NCI-H1694 (cell line): Measurements from ENCODE around the gene PNLDC1.

Experiments used
- DNase-seq: peaks from one replicate; lab custom pipeline; 2025; lab: John Stamatoyannopoulos, UW

The PNLDC1 gene, protein sequence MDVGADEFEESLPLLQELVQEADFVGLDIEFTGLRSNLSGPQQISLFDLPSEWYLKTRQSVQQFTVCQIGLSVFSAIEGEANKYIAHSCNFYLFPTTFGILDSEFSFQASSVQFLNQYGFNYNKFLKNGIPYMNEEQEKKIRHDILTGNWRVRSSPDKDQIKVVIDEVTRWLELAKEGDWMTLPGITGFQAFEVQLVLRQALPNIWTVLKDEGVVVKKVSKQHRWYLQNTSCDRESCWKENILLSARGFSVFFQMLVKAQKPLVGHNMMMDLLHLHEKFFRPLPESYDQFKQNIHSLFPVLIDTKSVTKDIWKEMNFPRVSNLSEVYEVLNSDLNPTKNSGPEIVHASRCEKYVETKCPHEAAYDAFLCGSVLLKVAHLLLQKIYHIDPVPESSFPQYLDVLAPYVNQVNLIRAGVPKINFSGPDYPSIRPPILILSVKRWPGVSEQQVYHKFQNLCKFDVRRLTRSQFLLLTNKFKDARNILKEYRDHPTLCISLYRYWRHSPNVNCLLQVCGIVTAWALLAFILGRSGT

DNA sequence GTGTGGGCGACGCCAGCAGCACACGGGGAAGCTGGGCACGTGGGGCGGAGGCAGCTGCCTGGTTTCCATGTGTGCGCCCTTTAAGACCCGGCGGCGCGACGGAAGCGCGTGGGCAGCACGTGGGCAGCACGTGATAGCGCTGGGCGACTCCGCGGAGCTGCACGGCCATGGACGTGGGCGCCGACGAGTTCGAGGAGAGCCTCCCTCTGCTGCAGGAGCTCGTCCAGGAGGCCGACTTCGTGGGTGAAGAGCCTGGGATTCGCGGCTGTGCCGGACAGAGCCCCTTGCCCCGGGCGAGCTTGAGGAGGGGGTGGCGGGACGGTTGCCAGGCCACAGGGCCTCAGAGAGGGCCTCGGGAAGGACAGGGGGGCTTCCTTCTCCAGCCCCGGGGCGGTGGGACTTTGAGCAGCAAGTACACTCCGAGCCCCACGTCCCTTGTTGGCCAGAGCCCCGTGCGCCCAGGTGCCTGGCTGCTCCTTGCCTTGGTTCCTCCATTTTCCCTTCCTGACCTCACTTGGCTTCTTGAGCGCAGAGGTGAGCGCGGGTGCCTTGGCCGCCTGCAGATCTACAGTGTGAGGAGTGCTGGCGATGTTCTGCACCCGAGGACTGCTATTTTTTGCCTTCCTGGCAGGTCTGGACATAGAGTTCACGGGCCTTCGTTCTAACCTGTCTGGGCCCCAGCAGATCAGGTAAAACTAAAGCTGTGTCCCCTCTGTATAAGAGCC is at the start of gene PNLDC1:
Gene PNLDC1 (plus strand): TSS at position 136 of the 725 bp plus-strand sequence. CDS start 32 bp downstream, at position 168.
- DNase-seq: no peak

DNA sequence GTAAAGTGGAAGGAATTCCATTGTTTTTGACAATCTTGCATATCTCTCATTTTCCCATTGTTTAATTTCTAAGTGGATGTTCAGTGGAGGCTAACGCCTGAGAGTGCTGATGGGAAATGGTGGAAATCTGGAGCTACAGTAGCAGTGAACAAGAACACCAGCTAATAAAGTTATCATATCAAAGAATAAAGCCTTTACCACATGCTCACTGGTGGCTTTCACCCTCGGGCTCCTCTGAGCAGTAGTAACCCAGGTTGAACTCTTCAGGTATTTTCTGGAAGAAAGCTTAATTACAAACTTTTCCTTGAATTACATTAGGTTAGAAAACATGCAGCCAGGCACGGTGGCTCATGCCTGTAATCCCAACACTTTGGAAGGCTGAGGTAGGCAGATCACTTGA is 48.6 kb upstream of the PNLDC1 start:
- DNase-seq: no peak

DNA sequence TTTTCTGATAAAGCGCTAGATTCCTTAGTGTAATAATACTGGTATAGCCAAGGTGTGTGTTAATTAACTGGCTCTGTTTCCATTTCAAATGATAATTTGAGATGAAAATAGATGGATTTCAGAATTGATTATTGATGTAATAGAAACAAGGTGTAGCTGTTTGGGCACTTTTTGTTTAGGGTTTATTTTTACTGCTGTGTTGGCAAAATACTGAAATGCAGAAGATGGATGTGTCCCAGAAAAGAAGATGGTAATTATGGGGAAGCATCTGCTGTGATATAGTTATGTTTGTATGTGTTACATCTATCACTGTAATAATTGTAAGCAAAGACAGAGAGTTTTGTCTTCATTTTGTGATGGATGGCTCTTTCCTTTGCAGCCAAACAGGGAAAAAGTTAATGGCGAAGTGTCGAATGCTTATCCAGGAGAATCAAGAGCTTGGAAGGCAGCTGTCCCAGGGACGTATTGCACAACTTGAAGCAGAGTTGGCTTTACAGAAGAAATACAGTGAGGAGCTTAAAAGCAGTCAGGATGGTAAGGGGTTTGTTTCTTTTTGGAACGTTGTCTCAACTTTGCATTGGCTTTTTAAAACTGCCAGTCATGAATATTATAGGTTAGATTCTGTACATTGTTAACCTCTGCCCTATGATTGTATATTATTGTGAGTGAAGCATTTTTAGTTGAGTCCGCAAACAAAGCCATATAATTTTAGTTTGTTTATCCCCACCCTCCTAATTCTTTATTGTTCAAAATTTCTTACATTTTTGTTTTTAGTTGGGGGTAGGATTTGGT is 46.8 kb upstream of the PNLDC1 start:
- DNase-seq: no peak

DNA sequence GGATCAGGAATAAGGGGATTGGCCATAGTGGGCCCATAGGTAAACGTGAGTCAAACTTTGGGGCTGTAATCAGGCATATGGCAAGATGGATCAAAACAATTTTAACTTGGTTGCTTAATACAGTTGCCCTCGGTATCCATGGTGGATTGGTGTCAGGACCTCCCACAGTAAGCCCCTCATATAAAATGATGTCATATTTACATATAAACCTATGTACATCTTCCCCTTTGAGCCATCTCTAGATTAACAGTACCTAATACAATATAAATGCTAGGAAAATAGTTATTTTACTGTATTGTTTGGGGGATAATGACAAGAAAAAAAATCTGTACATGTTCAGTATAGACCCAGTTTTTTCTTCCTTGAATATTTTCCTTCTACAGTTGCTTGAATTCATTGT is 45.7 kb upstream of the PNLDC1 start:
- no peak for DNase-seq

DNA sequence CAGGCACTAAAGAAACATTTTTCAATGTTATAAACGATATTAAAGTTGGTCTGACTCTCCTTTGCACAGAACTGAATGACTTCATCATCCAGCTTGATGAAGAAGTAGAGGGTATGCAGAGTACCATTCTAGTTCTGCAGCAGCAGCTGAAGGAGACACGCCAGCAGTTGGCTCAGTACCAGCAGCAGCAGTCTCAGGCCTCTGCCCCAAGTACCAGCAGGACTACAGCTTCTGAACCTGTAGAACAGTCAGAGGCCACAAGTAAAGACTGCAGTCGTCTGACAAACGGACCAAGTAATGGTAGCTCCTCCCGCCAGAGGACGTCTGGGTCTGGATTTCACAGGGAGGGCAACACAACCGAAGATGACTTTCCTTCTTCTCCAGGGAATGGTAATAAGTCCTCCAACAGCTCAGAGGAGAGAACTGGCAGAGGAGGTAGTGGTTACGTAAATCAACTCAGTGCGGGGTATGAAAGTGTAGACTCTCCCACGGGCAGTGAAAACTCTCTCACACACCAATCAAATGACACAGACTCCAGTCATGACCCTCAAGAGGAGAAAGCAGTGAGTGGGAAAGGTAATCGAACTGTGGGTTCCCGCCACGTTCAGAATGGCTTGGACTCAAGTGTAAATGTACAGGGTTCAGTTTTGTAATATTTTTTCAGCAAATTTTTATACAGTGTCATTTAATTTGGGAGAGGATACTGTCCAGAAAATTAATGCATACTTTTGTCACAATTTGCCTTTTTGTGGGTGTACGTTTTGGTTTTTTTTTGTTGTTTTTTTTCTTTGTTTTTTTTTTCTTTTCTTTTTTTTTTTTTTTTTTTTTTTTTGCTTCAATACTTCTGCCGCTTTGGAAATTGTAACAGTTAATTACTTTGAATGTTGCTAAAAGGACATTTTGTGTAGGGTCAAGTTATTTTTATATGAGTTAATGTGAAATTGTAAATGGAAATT is 44.8 kb upstream of the PNLDC1 start:
- no peak for DNase-seq

DNA sequence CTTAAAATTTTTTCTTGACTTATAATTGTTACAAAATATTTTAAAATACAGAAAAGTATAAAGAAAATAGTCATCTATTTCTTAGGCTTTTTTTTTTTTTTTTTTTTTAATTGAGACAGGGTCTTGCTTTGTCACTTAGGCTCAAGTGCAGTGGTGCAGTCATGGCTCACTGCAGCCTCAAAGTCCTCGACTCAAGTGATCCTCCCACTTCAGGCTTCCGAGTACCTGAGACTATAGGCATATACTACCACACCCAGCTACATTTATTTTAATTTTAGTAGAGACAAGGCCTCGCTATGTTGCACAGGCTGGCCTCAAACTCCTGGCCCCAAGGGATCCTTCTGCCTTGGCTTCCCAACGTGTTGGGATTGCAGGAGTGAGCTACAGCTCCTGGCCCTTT is 43.6 kb upstream of the PNLDC1 start:
- no peak for DNase-seq

DNA sequence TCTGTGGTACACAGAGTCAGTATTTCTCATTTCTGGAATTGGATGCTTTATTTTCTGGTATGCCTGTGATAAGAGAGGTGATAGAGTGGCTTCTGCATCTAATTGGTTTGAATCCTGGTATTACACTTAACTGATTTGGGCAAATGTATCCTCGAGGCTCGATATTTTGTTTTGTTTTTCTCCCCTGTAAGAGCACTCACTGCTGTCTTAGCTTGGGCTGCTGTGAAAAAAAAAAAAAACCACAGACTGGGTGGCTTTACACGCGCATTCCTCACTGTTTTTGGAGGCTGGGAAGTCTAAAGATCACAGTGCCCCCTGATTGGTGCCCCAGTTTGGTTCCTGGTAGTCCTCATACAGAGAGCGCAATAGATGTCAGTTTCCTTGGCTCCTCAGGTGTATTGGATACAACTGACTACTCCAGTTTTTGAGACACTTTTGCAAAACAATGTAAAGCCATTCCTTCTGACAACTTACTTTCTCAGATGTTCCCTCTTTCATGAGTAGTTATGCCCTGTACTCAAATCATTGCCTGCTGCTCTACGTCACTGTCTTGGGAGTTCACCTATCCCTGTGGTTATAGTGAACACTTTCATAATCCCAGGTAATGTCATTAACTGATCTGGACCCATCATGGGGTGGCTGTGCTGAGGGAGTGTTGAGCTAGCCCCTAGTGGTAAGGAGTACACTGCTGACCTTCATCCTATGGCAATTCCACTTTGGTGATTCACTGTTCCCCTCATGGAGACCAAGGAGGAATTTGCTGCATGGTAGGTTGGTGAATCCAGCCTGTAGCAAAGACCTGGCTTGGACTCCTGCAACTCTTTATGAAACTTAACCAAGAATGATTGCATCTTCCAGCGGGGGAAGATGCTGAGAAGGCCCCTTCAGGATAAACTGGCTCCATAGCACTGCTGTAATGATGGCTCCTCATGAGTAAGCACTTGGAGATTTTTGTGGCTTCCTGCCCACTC is 41.8 kb upstream of the PNLDC1 start:
- no peak for DNase-seq

DNA sequence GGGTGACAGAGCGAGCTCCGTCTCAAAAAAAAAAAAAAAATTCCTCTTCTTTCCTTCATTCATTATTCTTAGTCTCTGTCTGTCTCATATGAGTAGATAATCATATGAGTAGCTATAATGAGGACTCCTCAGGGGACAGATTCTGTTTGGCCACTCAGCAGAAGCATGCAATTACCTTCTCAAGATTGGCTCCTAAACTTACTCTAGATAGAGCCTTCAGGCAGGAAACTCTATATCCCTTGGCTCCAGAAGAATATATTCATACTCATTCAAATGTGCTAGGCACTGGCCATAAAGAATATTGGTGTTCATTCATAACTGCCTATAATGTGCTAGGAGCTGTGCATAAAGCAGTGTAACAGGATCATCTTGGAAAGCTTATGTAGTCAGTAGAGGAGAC is 40.4 kb upstream of the PNLDC1 start:
- no peak for DNase-seq

DNA sequence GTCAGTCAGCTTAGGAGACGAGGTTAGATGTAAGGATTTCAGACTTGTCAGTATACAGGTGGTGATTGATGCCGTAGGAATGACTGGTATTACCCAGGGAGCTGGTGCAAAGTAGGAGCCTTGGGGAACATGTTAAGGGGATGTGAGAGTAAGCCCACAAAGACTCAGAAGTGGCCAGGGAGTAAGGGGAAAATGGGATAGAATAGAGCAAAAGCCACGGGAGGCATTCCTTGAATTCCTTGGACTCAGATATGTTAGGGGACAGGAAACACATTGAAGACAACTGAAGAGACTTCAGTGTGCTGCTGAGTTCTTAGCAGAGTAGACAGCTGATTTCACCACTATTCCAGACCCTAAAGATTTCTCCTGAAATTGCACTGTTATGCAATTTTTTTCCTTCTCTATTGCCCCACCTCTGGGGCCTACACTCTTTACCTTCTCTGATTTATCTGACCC is 39.4 kb upstream of the PNLDC1 start:
- DNase-seq: no peak

DNA sequence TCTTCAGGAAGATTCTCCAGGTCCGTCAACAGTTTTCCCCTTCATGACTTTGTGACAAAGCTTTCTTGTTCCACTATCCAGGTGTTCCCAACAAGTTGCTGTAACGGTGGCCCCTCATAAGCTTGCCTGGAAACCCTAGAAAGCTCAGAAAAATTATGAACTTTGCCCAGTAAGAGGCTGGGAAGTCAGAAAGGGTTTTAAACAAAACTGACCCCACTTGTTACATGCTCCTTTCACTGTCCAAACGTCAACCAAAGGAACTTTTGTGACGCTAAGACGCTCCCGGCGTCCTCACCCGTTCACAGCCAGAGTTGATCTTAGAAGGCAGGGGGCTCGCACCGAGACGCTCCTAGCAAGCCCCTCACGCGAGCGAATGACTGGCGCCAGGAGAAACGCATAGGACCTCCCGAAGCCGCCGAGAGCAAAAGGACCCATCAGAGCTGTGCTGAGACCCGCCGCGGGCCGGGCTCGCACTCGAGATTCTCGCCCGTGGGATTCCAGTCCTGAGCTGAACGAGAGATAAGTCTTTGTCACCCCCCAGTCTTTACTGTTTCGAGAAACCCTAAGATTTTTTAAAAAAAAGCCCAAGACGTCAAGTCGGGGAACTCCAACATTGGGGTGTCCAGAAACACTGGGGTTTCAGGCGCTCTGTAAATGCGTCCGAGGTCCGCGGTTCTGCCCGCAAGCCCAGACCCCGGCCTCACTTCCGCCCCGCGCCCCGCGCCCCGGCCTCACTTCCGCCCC is 38.8 kb upstream of the PNLDC1 start:
- peak; percentile 52 for DNase-seq

DNA sequence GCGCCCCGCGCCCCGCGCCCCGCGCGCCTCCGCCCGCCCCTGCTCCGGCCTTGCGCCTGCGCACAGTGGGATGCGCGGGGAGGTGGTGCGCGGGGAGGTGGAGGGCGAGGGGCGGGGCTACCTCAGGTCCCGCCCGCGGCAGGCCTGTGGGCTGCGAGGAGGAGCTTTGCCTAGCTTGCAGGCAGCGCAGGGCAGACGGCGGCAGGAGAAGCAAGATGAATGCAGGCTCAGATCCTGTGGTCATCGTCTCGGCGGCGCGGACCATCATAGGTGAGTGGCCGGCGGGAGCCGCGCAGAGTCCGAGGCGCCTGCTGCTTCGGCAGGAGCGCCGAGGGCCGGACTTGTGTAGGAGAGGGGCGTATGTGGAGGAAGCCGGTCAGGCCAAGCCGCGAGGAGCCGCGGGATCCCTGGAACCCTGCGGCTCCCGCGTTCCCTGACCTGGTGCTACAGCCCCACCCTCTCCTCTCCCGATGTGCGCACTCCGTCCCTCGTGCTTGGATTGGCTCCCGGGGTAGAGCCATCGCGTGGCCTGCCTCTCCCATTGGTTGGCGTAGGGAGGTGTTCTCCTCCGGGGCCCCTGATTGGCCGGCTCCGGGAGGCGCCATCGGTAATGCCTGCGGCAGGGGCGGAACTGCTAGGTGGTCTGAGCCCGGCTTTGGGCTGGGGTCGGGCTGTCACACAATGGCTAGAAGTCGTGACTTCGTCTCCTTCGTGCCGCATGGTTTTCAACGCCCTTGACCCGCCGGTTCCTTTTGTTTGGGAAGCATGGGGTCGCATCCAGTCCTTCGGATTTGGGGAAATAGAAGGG is 38.0 kb upstream of the PNLDC1 start, which contains the start of gene ACAT2:
Gene ACAT2 (plus strand): TSS at position 173 of the 808 bp plus-strand sequence. CDS start 43 bp downstream, at position 216.
- DNase-seq: peak; percentile 79

DNA sequence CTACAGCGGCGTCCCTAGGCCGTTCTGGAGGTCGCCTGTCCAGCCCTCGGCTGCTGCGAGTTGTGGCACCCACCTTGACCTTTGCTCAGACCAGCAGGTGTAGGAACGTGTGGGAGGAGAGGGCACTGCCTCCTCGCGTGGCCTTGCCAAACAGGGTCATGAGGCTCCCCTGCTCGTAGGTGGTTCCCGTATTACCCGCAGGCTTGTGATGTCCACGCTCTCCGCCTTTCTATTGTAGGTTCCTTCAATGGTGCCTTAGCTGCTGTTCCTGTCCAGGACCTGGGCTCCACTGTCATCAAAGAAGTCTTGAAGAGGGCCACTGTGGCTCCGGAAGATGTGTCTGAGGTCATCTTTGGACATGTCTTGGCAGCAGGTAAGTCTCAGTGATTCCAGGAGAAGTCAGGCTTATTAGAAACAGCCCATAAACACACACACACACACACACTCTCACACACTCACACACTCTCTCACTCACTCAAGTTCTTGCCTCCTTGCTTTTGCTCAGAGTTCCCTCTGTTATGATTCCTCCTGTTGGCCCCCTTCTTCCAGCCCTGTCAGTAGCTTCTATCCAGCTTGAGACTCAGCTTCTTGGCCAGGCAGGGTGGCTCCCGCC is 37.3 kb upstream of the PNLDC1 start:
- no peak for DNase-seq

DNA sequence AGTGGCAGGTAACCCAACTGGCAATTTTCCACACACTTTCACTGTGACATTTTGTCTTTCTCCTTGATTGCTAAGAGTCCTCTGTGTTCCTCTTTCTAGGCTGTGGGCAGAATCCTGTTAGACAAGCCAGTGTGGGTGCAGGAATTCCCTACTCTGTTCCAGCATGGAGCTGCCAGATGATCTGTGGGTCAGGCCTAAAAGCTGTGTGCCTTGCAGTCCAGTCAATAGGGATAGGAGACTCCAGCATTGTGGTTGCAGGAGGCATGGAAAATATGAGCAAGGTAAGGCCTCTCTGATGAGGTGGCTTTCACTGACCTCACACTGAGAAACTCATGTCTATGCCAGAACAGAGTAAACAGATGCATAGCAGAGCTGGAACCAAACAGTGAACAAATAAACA is 33.2 kb upstream of the PNLDC1 start:
- DNase-seq: no peak

DNA sequence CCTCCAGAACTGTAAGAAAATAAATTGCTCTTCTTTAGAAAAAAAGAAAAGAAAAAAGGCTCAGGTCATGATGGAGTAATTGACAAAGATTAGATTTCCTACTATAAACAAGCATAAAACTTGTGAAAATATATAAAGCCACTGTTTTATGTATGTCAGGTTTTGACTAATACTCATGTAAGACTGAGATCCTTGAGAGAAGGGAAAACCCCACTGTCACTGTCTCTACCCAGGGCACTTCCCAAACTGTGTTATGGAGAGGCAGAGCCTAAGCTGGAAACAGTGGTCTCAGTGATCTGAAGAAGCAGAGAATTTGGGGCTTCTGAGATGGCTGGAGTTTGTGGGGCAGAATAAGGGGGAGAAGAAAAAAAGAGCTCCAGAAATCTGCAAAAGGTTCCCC is 30.6 kb upstream of the PNLDC1 start:
- no peak for DNase-seq

DNA sequence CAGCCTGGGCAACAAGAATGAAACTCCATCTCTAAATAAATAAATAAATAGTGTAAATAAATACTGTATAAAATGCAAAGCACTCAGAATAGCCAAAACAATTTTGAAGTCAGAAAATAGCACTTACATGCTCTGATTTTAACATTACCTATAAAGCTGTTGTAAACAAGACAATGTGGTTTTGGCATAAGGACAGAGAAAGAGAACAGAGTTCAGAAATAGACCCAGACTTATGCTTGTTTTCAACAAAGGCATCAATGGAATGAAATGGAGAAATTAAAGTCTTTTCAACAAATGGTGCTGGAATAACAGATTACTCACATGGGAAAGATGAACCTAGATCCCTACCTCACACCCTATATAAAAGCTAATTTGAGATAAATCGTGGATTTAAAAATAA is 27.9 kb upstream of the PNLDC1 start:
- no peak for DNase-seq

DNA sequence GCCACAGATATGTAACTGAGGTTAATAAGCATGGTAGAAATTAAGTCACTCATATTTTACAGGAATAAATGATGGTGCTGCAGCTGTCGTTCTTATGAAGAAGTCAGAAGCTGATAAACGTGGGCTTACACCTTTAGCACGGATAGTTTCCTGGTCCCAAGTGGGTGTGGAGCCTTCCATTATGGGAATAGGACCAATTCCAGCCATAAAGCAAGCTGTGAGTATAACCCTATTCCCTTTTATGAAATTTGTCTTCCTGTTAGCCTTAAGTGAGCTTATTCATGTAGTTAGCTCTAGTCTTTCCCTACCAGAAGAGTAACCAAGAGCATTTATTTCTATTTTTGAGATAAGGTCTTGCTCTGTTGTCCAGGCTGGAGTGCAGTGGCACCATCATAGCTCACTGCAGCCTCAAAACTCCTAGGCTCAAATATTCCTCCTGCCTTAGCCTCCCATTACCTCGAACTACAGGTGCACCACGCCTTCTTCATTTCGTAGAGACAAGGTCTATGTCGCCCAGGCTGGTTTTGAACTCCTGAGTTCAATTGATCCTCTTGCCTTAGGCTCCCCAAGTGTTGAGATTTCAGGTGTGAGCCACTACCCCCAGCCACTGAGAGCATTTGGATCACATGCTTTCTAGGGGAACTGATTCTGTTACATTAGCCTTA is 22.7 kb upstream of the PNLDC1 start:
- DNase-seq: no peak

DNA sequence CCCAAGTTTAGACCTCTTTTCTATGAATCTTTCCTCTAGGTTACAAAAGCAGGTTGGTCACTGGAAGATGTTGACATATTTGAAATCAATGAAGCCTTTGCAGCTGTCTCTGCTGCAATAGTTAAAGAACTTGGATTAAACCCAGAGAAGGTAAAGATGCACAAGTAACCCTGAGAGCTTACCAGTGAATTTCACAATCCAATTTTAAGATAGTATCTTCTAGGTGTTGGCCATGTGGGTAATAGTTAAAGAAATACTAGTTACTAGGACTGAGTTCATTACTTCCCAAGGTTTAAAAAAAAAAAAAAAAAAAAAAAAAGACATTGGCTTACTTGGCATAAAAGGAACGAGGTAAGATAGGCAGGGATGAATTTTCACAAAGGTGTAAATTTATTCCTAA is 21.9 kb upstream of the PNLDC1 start:
- no peak for DNase-seq
